ENCODE measurements around the gene NOS1AP. TPM values are rescaled to one million over a fixed set of nuclear protein-coding genes. Genes with fewer than 3 reads are reported as not detected.

The NOS1AP gene
- total and polyA plus RNA-seq, 2 experiments from 2014 or later: 4.9 to 6.6 TPM

- Histone ChIP-seq H3K27me3 (no peaks in the 10 kb centered on the region), H3K27ac (no peak overlapping the region), H3K9me3 (ENCODE audit: low read depth) (no peaks in the 10 kb centered on the region), H3K4me3 (no peak overlapping the region), H3K36me3 (no peaks in the 10 kb centered on the region), H3K4me1 (ENCODE audit: low read depth) (peaks cover 13% of the 10 kb centered on the region)
- DNase-seq (ENCODE audit: low read depth in 1 of 2, low spot score in 1 of 2): no peak
- TF ChIP-seq, protein P1, sequence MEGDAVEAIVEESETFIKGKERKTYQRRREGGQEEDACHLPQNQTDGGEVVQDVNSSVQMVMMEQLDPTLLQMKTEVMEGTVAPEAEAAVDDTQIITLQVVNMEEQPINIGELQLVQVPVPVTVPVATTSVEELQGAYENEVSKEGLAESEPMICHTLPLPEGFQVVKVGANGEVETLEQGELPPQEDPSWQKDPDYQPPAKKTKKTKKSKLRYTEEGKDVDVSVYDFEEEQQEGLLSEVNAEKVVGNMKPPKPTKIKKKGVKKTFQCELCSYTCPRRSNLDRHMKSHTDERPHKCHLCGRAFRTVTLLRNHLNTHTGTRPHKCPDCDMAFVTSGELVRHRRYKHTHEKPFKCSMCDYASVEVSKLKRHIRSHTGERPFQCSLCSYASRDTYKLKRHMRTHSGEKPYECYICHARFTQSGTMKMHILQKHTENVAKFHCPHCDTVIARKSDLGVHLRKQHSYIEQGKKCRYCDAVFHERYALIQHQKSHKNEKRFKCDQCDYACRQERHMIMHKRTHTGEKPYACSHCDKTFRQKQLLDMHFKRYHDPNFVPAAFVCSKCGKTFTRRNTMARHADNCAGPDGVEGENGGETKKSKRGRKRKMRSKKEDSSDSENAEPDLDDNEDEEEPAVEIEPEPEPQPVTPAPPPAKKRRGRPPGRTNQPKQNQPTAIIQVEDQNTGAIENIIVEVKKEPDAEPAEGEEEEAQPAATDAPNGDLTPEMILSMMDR (IDR thresholded peaks at IDR 0.05; ENCODE audit: low read depth, low read length): no peak
These were observed 202.9 kb downstream of the NOS1AP start for GRCh38 chr1:162272419-162272818.

GRCh38 chr1:162275622-162276175 is 206.2 kb downstream of the NOS1AP start:
- Histone ChIP-seq H3K4me3 (no peak overlapping the region), H3K27ac (no peak overlapping the region), H3K9me3 (ENCODE audit: low read depth) (no peaks in the 10 kb centered on the region), H3K27me3 (no peaks in the 10 kb centered on the region), H3K4me1 (ENCODE audit: low read depth) (peaks cover 9% of the 10 kb centered on the region), H3K36me3 (no peaks in the 10 kb centered on the region)
- no peak for DNase-seq (ENCODE audit: low read depth in 1 of 2, low spot score in 1 of 2)
- TF ChIP-seq, protein P1 (IDR thresholded peaks at IDR 0.05; ENCODE audit: low read depth, low read length): no peak

DNA sequence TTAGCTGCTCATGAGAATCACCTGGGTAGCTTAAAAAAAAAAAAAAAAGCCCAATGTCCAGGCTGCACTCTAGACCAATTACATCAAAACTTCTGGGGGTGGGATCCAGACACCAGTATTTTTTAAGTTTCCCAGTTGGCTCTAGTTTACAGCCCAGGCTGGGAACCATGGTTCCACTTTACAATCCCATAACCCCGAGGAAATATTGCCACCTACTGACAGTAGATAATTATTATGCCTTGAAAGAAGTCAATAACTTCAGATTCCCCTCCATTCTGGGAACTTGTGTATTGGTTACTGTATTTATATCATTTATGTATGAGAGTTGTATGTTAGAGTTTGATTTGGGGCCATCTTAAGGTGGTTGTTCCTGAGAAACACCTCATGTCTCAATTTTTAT is 207.0 kb downstream of the NOS1AP start:
- Histone ChIP-seq H3K4me1 (ENCODE audit: low read depth) (peaks cover 9% of the 10 kb centered on the region), H3K36me3 (no peaks in the 10 kb centered on the region), H3K27ac (no peak overlapping the region), H3K27me3 (no peaks in the 10 kb centered on the region), H3K9me3 (ENCODE audit: low read depth) (no peaks in the 10 kb centered on the region), H3K4me3 (no peak overlapping the region)
- DNase-seq (ENCODE audit: low read depth in 1 of 2, low spot score in 1 of 2): peak; percentile 38 to 68
- TF ChIP-seq, protein P1 (IDR thresholded peaks at IDR 0.05; ENCODE audit: low read depth, low read length): peak; percentile 45

DNA sequence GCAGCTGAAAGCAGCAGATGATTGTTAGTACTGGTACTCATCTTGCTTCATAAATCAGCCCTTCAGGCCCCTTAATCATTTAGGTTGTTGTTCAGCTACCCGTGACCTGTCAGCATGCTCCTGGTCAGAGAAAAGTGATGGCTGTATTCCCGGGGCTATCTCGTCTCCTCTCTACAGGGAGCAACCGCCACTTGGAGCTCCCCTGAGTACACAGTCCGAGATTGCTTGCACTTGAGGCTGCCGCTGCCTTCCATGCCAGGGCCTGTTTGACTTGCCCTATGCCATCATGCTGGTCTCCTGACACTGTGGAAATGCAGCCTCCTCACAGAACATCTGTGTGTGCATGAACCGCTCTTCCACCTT is 209.6 kb downstream of the NOS1AP start:
- Histone ChIP-seq H3K9me3 (ENCODE audit: low read depth) (no peaks in the 10 kb centered on the region), H3K36me3 (no peaks in the 10 kb centered on the region), H3K4me3 (no peak overlapping the region), H3K27ac (no peak overlapping the region), H3K27me3 (no peaks in the 10 kb centered on the region), H3K4me1 (ENCODE audit: low read depth) (peaks cover 20% of the 10 kb centered on the region)
- peak in 1 of 2 donors; percentile 55 for DNase-seq (ENCODE audit: low read depth in 1 of 2, low spot score in 1 of 2)
- TF ChIP-seq, protein P1 (IDR thresholded peaks at IDR 0.05; ENCODE audit: low read depth, low read length): no peak

GRCh38 chr1:162281426-162281825 is 211.9 kb downstream of the NOS1AP start:
- Histone ChIP-seq H3K36me3 (no peaks in the 10 kb centered on the region), H3K4me1 (ENCODE audit: low read depth) (peaks cover 41% of the 10 kb centered on the region), H3K9me3 (ENCODE audit: low read depth) (no peaks in the 10 kb centered on the region), H3K27me3 (no peaks in the 10 kb centered on the region), H3K27ac (no peak overlapping the region), H3K4me3 (no peak overlapping the region)
- TF ChIP-seq, protein P1 (IDR thresholded peaks at IDR 0.05; ENCODE audit: low read depth, low read length): no peak
- no peak for DNase-seq (ENCODE audit: low read depth in 1 of 2, low spot score in 1 of 2)
